KMS-11 (cell line): ENCODE measurements around the gene OSBPL1A.

ENCODE experiments used
- H2AFZ ChIP-seq: fragments of 200-600 bp; sonication (generic); 2 replicates; pipeline ENCODE4 v1.6.1; 2016; ENCODE audit warnings: antibody characterized with exemption, mixed run types, low read depth
- H3K27ac ChIP-seq: fragments of 200-600 bp; sonication (generic); 2 replicates; pipeline ENCODE4 v1.6.1; 2016; ENCODE audit warnings: mild to moderate bottlenecking, mixed run types
- H3K27me3 ChIP-seq: fragments of 200-600 bp; sonication (generic); 2 replicates; pipeline ENCODE4 v1.6.1; 2017; ENCODE audit warnings: mild to moderate bottlenecking, low read depth, mixed run types, moderate library complexity; ENCODE audit not compliant: insufficient read depth
- H3K36me3 ChIP-seq: fragments of 200-600 bp; sonication (generic); 2 replicates; pipeline ENCODE4 v1.6.1; 2017; ENCODE audit warnings: mild to moderate bottlenecking, mixed run types; ENCODE audit not compliant: insufficient read depth
- H3K4me1 ChIP-seq: fragments of 200-600 bp; sonication (generic); 2 replicates; pipeline ENCODE4 v1.6.1; 2016; ENCODE audit warnings: mild to moderate bottlenecking, low read depth, mixed run types; ENCODE audit not compliant: poor library complexity, severe bottlenecking
- H3K4me2 ChIP-seq: fragments of 200-600 bp; sonication (generic); 2 replicates; pipeline ENCODE4 v1.7.0; 2016; ENCODE audit warnings: mild to moderate bottlenecking, mixed run types
- H3K4me3 ChIP-seq: fragments of 200-600 bp; sonication (generic); IDR thresholded peaks from 2 replicates; pipeline ENCODE4 v1.6.1; 2017; ENCODE audit warnings: low read depth, low read length, mixed read lengths; ENCODE audit not compliant: insufficient read depth
- H3K79me2 ChIP-seq: fragments of 200-600 bp; sonication (generic); 2 replicates; pipeline ENCODE4 v1.6.1; 2016; ENCODE audit warnings: low read depth, mixed run types; ENCODE audit not compliant: insufficient read depth
- H3K9ac ChIP-seq: fragments of 200-600 bp; sonication (generic); 2 replicates; pipeline ENCODE4 v1.6.1; 2016; ENCODE audit warnings: mild to moderate bottlenecking, mixed run types
- H4K20me1 ChIP-seq: fragments of 200-600 bp; sonication (generic); 2 replicates; pipeline ENCODE4 v1.6.1; 2016; ENCODE audit warnings: mild to moderate bottlenecking, mixed run types; ENCODE audit not compliant: insufficient read depth
- TF ChIP-seq, protein P1 (sequence below): fragments of 200-600 bp; sonication (generic); conservative IDR thresholded peaks from 2 replicates; pipeline ENCODE4 v1.6.1; 2017; ENCODE audit warnings: low read depth, mild to moderate bottlenecking, antibody characterized with exemption, low read length, moderate library complexity, mixed read lengths

OSBPL1A gene

DNA sequence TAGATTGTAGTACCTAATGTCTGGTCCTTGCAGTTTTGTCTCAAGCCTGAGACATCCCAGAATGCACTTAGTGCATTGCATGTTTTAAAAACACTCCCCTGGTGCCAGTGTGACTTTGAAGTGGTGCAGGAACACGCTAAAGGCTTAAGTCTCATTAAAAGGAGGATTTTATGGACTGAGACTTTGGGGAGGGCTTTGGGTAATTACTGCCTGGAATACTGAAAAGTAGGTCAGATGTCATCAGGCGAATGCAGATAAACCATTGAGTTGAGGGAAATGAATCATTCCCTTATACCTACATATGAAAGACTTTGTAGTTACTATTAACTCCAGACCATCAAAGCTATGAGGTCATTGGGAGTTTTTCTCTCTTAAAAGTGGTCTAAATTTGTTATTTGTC, 3.0 kb upstream of the OSBPL1A start:
- Histone ChIP-seq H3K9ac (no peak overlapping the region), H3K4me2 (no peak overlapping the region), H3K27me3 (no peaks in the 10 kb centered on the region), H4K20me1 (no peaks in the 10 kb centered on the region), H3K36me3 (no peaks in the 10 kb centered on the region), H3K27ac (no peak overlapping the region), H3K4me3 (no peak overlapping the region), H2AFZ (no peak overlapping the region), H3K4me1 (peaks cover 18% of the 10 kb centered on the region), H3K79me2 (peaks cover 16% of the 10 kb centered on the region; the same call in 1 of the 2 replicates)
- TF ChIP-seq, protein P1, sequence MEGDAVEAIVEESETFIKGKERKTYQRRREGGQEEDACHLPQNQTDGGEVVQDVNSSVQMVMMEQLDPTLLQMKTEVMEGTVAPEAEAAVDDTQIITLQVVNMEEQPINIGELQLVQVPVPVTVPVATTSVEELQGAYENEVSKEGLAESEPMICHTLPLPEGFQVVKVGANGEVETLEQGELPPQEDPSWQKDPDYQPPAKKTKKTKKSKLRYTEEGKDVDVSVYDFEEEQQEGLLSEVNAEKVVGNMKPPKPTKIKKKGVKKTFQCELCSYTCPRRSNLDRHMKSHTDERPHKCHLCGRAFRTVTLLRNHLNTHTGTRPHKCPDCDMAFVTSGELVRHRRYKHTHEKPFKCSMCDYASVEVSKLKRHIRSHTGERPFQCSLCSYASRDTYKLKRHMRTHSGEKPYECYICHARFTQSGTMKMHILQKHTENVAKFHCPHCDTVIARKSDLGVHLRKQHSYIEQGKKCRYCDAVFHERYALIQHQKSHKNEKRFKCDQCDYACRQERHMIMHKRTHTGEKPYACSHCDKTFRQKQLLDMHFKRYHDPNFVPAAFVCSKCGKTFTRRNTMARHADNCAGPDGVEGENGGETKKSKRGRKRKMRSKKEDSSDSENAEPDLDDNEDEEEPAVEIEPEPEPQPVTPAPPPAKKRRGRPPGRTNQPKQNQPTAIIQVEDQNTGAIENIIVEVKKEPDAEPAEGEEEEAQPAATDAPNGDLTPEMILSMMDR: no peak

DNA sequence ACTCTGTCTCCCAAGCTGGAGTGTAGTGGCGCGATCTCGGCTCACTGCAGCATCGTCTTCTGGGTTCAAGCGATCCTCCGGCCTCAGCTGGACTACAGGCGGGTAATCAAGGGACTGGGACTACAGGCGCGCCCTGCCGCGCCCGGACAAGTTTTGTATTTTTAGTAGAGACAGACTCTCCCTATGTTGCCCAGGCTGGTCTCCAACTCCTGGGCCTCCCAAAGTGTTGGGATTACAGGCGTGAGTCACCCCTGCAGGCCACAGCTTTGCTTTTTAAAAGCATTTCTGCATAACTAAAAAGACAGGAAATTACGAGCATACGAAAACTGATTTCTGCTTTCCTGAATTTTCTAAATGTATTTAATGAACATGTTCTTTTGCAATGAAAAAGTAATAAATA, 916 bp upstream of the OSBPL1A start:
- H3K9ac ChIP-seq: no peak overlapping the region
- TF ChIP-seq, protein P1: no peak
- no peak overlapping the region for H2AFZ ChIP-seq
- peak overlapping the region; percentile 39; the same call in 1 of the 2 replicates for H3K4me2 ChIP-seq
- peaks cover 29% of the 10 kb centered on the region; the same call in 1 of the 2 replicates for H3K79me2 ChIP-seq
- no peaks in the 10 kb centered on the region for H4K20me1 ChIP-seq
- H3K4me3 ChIP-seq: no peak overlapping the region
- peaks cover 39% of the 10 kb centered on the region for H3K4me1 ChIP-seq
- H3K27ac ChIP-seq: no peak overlapping the region
- no peaks in the 10 kb centered on the region for H3K27me3 ChIP-seq
- no peaks in the 10 kb centered on the region for H3K36me3 ChIP-seq

DNA sequence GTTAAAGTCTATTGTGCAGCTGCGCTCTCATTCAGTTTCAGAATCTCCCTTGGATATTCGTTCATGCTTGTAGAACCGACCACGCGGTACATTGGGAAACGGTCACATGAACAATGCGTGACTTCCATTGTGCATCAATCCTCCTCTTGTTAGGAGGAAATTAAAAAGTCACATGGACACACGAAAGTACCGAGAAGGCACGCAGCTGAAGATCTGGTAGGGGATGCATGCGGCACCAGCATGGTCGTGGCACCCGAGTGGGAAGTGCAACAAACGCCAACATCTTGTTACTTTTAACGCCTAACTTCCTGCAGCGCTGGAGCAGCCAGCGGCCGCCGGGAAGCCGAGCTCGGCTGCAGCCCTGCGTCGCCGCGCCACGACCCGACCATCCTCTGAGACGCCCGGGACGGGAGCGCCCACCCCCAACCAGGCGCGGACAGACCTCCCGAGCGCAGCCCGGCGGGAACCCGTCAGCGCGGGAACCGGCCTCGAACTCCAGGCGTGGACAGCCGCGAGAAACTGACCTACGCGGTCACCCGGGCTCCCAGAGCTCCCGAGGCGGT, 412 bp downstream of the OSBPL1A start:
- H4K20me1 ChIP-seq: no peaks in the 10 kb centered on the region
- no peak overlapping the region for H3K4me3 ChIP-seq
- H3K27me3 ChIP-seq: no peaks in the 10 kb centered on the region
- peak overlapping the region; percentile 86 for H3K27ac ChIP-seq
- peaks cover 39% of the 10 kb centered on the region for H3K4me1 ChIP-seq
- peak overlapping the region; percentile 96 for H3K9ac ChIP-seq
- H3K79me2 ChIP-seq: peaks cover 29% of the 10 kb centered on the region; the same call in 1 of the 2 replicates
- H2AFZ ChIP-seq: peak overlapping the region; percentile 80
- H3K36me3 ChIP-seq: no peaks in the 10 kb centered on the region
- H3K4me2 ChIP-seq: peak overlapping the region; percentile 86
- TF ChIP-seq, protein P1: no peak

DNA sequence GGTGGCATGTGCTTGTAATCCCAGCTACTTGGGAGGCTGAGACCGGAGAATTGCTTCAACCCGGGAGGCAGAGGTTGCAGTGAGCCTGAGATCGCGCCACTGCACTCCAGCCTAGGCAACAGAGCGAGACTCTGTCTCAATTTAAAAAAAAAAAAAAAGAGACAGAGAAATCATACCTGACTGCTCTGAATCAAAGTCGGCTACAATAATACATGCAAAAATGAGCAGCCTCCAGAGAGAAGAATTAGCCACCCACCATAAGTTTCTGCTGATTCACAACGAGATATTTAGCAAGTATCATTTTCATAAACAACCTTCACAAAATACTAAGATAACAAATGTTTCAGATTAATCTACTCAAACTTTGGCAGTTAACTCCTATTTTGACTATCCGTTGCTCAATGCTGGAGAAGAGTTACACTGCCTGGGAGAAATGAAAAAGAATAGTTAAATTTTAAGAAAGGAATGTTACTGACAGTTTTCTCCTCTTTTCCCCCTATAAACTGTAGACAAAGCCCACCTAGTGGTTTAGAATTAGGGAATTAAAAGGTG, 1.5 kb downstream of the OSBPL1A start:
- Histone ChIP-seq H3K36me3 (no peaks in the 10 kb centered on the region), H3K27ac (peak overlapping the region; percentile 86; the same call in 1 of the 2 replicates), H3K4me3 (no peak overlapping the region), H4K20me1 (no peaks in the 10 kb centered on the region), H3K4me2 (peak overlapping the region; percentile 86), H3K27me3 (no peaks in the 10 kb centered on the region), H3K4me1 (peaks cover 39% of the 10 kb centered on the region), H2AFZ (no peak overlapping the region), H3K79me2 (peaks cover 29% of the 10 kb centered on the region; the same call in 1 of the 2 replicates), H3K9ac (peak overlapping the region; percentile 96; the same call in 1 of the 2 replicates)
- TF ChIP-seq, protein P1: no peak
